WTC11 (cell line): Measurements from ENCODE around the gene CLCN4. TPM values are rescaled to one million over a fixed set of nuclear protein-coding genes. Genes with fewer than 3 reads are reported as not detected.

Experiments used
- ATAC-seq: fragments of 200-7000 bp; cut with Tn5 transposase; 2 replicates; pipeline ENCODE4 v1.10.0; 2021; ENCODE audit warnings: mild to moderate bottlenecking, moderate library complexity
- CTCF ChIA-PET: fragments of 300-600 bp; sonication (Branson Sonifier 250); formaldehyde crosslinking; loops from one replicate; lab custom pipeline; 2021; ENCODE audit warnings: antibody characterized with exemption; lab: Charles Lee
- POLR2A ChIA-PET: fragments of 350-600 bp; sonication (Branson Sonifier 250); formaldehyde crosslinking; loops from one replicate; lab custom pipeline; 2021; ENCODE audit warnings: antibody characterized with exemption; lab: Charles Lee
- DNase-seq: peaks from one replicate; pipeline ENCODE4 v3.0.0; 2021; ENCODE audit warnings: low spot score
- H3K27ac Mint-ChIP-seq: 2 replicates; pipeline ENCODE4 v1.8.0; 2021; ENCODE audit warnings: mixed read lengths
- H3K27me3 Mint-ChIP-seq: 2 replicates; pipeline ENCODE4 v1.8.0; 2021; ENCODE audit warnings: low read depth, mild to moderate bottlenecking, moderate library complexity, mixed read lengths
- H3K36me3 Mint-ChIP-seq: 2 replicates; pipeline ENCODE4 v1.8.0; 2021; ENCODE audit warnings: mixed read lengths
- H3K4me1 Mint-ChIP-seq: 2 replicates; pipeline ENCODE4 v1.8.0; 2022; ENCODE audit warnings: mixed read lengths
- H3K4me3 Mint-ChIP-seq: 2 replicates; pipeline ENCODE4 v1.8.0; 2021; ENCODE audit warnings: mild to moderate bottlenecking, moderate library complexity, mixed read lengths
- H3K9me3 Mint-ChIP-seq: 2 replicates; pipeline ENCODE4 v1.8.0; 2021; ENCODE audit warnings: mixed read lengths
- CREB1 ChIP-seq: sonication (generic); formaldehyde crosslinking; IDR thresholded peaks from 2 replicates; pipeline ENCODE4 v1.8.0; 2023; ENCODE audit warnings: mild to moderate bottlenecking, missing genetic modification reagents
- ETV6 ChIP-seq: sonication (generic); formaldehyde crosslinking; IDR thresholded peaks from 2 replicates; pipeline ENCODE4 v1.8.1; 2022; ENCODE audit warnings: mild to moderate bottlenecking, missing genetic modification reagents
- FOXJ3 ChIP-seq: sonication (generic); formaldehyde crosslinking; IDR thresholded peaks from 2 replicates; pipeline ENCODE4 v1.9.0; 2021; ENCODE audit warnings: missing genetic modification reagents, mild to moderate bottlenecking, borderline replicate concordance
- GABPB1 ChIP-seq: sonication (generic); formaldehyde crosslinking; IDR thresholded peaks from 2 replicates; pipeline ENCODE4 v1.8.1; 2023; ENCODE audit warnings: mild to moderate bottlenecking, missing genetic modification reagents
- GRHL2 ChIP-seq: fragments of 250-450 bp; sonication (Bioruptor Pico); IDR thresholded peaks from 2 replicates; pipeline ENCODE4 v1.8.0; 2022; ENCODE audit warnings: mild to moderate bottlenecking, moderate library complexity; ENCODE audit not compliant: insufficient replicate concordance, severe bottlenecking
- NFYB ChIP-seq: sonication (generic); formaldehyde crosslinking; conservative IDR thresholded peaks from 2 replicates; pipeline ENCODE4 v1.8.0; 2022; ENCODE audit warnings: low read depth, missing genetic modification reagents
- RELA ChIP-seq: sonication (generic); formaldehyde crosslinking; IDR thresholded peaks from 2 replicates; pipeline ENCODE4 v1.8.1; 2022; ENCODE audit warnings: missing genetic modification reagents, mild to moderate bottlenecking, borderline replicate concordance
- RORB ChIP-seq: fragments of 250-450 bp; sonication (Bioruptor Pico); IDR thresholded peaks from 2 replicates; pipeline ENCODE4 v1.9.0; 2021; ENCODE audit warnings: mild to moderate bottlenecking
- SOX15 ChIP-seq: fragments of 250-450 bp; sonication (Bioruptor Pico); IDR thresholded peaks from 2 replicates; pipeline ENCODE4 v1.9.0; 2021; ENCODE audit warnings: mild to moderate bottlenecking
- SP1 ChIP-seq: sonication (generic); formaldehyde crosslinking; conservative IDR thresholded peaks from 2 replicates; pipeline ENCODE4 v1.8.1; 2022; ENCODE audit warnings: missing genetic modification reagents
- TEAD4 ChIP-seq: sonication (generic); formaldehyde crosslinking; IDR thresholded peaks from 2 replicates; pipeline ENCODE4 v1.8.0; 2022; ENCODE audit warnings: mild to moderate bottlenecking, missing genetic modification reagents
- TP53 ChIP-seq: sonication (generic); formaldehyde crosslinking; IDR thresholded peaks from 2 replicates; pipeline ENCODE4 v1.8.1; 2023; ENCODE audit warnings: mild to moderate bottlenecking, missing genetic modification reagents
- ZNF121 ChIP-seq: sonication (generic); formaldehyde crosslinking; IDR thresholded peaks from 2 replicates; pipeline ENCODE4 v1.8.0; 2023; ENCODE audit warnings: missing genetic modification reagents
- ZNF263 ChIP-seq: sonication (generic); formaldehyde crosslinking; IDR thresholded peaks from 2 replicates; pipeline ENCODE4 v1.8.1; 2022; ENCODE audit warnings: low read depth, mild to moderate bottlenecking, moderate library complexity, missing genetic modification reagents
- ZNF396 ChIP-seq: fragments of 250-450 bp; sonication (Bioruptor Pico); IDR thresholded peaks from 2 replicates; pipeline ENCODE4 v1.8.0; 2021; ENCODE audit warnings: mild to moderate bottlenecking, moderate library complexity, borderline replicate concordance
- total RNA-seq: library from RNA; stranded (reverse); gene quantifications from 3 replicates; pipeline ENCODE4 v1.2.3, GENCODE V29; 2021
- TF ChIP-seq, protein P1 (sequence below): fragments of 250-450 bp; sonication (Bioruptor Pico); IDR thresholded peaks from 2 replicates; pipeline ENCODE4 v1.9.0; 2021; ENCODE audit warnings: mild to moderate bottlenecking, borderline replicate concordance
- TF ChIP-seq, protein P2 (sequence below): sonication (generic); formaldehyde crosslinking; IDR thresholded peaks from 2 replicates; pipeline ENCODE4 v1.8.0; 2022; ENCODE audit warnings: mild to moderate bottlenecking, missing genetic modification reagents
- TF ChIP-seq, protein P3 (sequence below): sonication (generic); formaldehyde crosslinking; IDR thresholded peaks from 2 replicates; pipeline ENCODE4 v1.8.1; 2022; ENCODE audit warnings: mild to moderate bottlenecking, moderate library complexity, missing genetic modification reagents
- TF ChIP-seq, protein P4 (sequence below): sonication (generic); formaldehyde crosslinking; IDR thresholded peaks from 2 replicates; pipeline ENCODE4 v1.8.1; 2023; ENCODE audit warnings: mild to moderate bottlenecking, missing genetic modification reagents

CLCN4 gene
- total RNA-seq, 1 experiment from 2014 or later, result 8.9 TPM

DNA sequence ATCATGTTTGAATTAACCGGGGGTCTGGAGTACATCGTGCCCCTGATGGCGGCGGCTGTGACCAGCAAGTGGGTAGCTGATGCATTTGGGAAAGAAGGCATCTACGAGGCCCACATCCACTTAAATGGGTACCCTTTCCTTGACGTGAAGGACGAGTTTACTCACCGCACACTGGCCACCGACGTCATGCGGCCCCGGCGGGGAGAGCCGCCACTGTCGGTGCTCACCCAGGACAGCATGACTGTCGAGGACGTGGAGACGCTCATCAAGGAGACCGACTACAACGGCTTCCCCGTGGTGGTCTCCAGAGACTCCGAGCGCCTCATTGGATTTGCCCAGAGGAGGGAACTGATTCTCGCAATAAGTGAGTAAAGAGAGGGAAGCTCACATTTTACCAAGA is 56.9 kb downstream of the CLCN4 start:
- ATAC-seq, result no peak
- Mint-ChIP-seq H3K27ac (no peak overlapping the region), H3K4me1 (no peaks in the 10 kb centered on the region), H3K36me3 (peaks cover 4% of the 10 kb centered on the region; the same call in 1 of the 2 replicates), H3K4me3 (no peak overlapping the region), H3K27me3 (no peaks in the 10 kb centered on the region), H3K9me3 (no peaks in the 10 kb centered on the region)
- no peak for TF ChIP-seq ZNF121
- TF ChIP-seq, protein P1, sequence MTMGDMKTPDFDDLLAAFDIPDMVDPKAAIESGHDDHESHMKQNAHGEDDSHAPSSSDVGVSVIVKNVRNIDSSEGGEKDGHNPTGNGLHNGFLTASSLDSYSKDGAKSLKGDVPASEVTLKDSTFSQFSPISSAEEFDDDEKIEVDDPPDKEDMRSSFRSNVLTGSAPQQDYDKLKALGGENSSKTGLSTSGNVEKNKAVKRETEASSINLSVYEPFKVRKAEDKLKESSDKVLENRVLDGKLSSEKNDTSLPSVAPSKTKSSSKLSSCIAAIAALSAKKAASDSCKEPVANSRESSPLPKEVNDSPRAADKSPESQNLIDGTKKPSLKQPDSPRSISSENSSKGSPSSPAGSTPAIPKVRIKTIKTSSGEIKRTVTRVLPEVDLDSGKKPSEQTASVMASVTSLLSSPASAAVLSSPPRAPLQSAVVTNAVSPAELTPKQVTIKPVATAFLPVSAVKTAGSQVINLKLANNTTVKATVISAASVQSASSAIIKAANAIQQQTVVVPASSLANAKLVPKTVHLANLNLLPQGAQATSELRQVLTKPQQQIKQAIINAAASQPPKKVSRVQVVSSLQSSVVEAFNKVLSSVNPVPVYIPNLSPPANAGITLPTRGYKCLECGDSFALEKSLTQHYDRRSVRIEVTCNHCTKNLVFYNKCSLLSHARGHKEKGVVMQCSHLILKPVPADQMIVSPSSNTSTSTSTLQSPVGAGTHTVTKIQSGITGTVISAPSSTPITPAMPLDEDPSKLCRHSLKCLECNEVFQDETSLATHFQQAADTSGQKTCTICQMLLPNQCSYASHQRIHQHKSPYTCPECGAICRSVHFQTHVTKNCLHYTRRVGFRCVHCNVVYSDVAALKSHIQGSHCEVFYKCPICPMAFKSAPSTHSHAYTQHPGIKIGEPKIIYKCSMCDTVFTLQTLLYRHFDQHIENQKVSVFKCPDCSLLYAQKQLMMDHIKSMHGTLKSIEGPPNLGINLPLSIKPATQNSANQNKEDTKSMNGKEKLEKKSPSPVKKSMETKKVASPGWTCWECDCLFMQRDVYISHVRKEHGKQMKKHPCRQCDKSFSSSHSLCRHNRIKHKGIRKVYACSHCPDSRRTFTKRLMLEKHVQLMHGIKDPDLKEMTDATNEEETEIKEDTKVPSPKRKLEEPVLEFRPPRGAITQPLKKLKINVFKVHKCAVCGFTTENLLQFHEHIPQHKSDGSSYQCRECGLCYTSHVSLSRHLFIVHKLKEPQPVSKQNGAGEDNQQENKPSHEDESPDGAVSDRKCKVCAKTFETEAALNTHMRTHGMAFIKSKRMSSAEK, result no peak
- DNase-seq, result no peak
- CTCF ChIA-PET, result interaction anchor here (1.1 kb wide), 1 partner anchor 8 kb away, joined by 3 read pairs; no protein-coding TSS in a partner anchor
- POLR2A ChIA-PET, result no interaction called here

DNA sequence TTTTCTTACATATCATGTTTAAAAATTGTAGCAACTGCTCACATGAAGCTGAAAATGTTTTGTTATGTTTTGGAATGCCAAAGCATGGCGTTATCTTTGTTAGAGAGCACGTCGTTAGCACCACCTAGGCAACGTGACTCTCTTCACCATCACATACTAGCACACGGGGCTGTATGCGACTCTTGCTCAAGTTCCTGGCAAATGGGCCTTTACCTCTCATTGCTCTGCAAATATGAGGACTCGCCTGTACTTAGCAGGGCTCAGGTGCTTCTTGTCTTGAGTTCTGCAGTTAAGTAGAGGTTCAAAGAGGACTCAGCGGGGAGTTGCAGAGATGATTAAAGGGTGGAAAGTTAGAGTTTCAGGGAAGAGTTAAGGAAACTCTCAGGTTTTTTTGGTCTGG is 59.4 kb downstream of the CLCN4 start:
- Mint-ChIP-seq H3K9me3 (no peaks in the 10 kb centered on the region), H3K27ac (no peak overlapping the region), H3K36me3 (no peaks in the 10 kb centered on the region), H3K4me1 (no peaks in the 10 kb centered on the region), H3K27me3 (no peaks in the 10 kb centered on the region), H3K4me3 (no peak overlapping the region)
- TF ChIP-seq ZNF263 (CRISPR knock-in tag), result no peak
- no peak for TF ChIP-seq NFYB (CRISPR knock-in tag)
- TF ChIP-seq SOX15 (CRISPR knock-in tag), result no peak
- TF ChIP-seq TEAD4, result no peak
- TF ChIP-seq, protein P2, sequence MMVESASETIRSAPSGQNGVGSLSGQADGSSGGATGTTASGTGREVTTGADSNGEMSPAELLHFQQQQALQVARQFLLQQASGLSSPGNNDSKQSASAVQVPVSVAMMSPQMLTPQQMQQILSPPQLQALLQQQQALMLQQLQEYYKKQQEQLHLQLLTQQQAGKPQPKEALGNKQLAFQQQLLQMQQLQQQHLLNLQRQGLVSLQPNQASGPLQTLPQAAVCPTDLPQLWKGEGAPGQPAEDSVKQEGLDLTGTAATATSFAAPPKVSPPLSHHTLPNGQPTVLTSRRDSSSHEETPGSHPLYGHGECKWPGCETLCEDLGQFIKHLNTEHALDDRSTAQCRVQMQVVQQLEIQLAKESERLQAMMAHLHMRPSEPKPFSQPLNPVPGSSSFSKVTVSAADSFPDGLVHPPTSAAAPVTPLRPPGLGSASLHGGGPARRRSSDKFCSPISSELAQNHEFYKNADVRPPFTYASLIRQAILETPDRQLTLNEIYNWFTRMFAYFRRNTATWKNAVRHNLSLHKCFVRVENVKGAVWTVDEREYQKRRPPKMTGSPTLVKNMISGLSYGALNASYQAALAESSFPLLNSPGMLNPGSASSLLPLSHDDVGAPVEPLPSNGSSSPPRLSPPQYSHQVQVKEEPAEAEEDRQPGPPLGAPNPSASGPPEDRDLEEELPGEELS (CRISPR knock-in tag), result no peak
- TF ChIP-seq FOXJ3, result no peak
- TF ChIP-seq, protein P3, sequence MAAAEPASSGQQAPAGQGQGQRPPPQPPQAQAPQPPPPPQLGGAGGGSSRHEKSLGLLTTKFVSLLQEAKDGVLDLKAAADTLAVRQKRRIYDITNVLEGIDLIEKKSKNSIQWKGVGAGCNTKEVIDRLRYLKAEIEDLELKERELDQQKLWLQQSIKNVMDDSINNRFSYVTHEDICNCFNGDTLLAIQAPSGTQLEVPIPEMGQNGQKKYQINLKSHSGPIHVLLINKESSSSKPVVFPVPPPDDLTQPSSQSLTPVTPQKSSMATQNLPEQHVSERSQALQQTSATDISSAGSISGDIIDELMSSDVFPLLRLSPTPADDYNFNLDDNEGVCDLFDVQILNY (CRISPR knock-in tag), result no peak
- TF ChIP-seq SP1, result no peak
- TF ChIP-seq ETV6 (CRISPR knock-in tag), result no peak
- no peak for TF ChIP-seq RELA (CRISPR knock-in tag)
- no peak for TF ChIP-seq CREB1
- no peak for TF ChIP-seq RORB (CRISPR knock-in tag)
- no peak for TF ChIP-seq GRHL2 (CRISPR knock-in tag)
- TF ChIP-seq GABPB1 (CRISPR knock-in tag), result no peak
- no peak for TF ChIP-seq ZNF396 (CRISPR knock-in tag)
- no peak for TF ChIP-seq TP53 (CRISPR knock-in tag)
- TF ChIP-seq, protein P4, sequence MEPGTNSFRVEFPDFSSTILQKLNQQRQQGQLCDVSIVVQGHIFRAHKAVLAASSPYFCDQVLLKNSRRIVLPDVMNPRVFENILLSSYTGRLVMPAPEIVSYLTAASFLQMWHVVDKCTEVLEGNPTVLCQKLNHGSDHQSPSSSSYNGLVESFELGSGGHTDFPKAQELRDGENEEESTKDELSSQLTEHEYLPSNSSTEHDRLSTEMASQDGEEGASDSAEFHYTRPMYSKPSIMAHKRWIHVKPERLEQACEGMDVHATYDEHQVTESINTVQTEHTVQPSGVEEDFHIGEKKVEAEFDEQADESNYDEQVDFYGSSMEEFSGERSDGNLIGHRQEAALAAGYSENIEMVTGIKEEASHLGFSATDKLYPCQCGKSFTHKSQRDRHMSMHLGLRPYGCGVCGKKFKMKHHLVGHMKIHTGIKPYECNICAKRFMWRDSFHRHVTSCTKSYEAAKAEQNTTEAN (CRISPR knock-in tag), result no peak
- CTCF ChIA-PET, result no interaction called here
- ATAC-seq (no peak), DNase-seq (no peak)
- POLR2A ChIA-PET, result no interaction called here
